Stimulated activated CD8-positive, alpha-beta memory T cell treated with anti-CD3 and anti-CD28 coated beads, Interleukin-12 subunit alpha, Interleukin-12 subunit beta, amount 100 ng/mL, for 24 hours (primary cell): ENCODE measurements around the gene PABPN1.

Experiments used
- DNase-seq: peaks from one replicate; pipeline ENCODE4 v3.0.0-alpha.2; 2020; ENCODE audit errors: extremely low read depth

Gene PABPN1

DNA sequence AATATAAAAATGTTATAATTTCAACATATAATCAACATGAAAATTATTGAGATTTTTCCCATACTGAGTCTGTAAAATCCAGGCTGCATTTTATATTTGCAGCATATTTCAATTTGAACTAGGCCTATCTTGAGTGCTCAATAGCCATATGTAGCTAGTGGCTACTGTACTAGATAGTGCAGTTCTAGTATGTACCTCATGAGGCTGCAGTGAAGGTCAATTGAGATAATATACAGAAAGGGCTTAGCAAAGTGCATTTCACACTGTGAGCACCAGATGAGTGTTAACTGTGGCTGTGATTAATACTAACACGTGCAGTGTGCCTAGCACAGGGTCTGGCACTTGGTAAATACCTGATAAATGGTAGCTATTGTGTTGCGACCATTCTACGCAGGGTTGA is 36.8 kb downstream of the PABPN1 start:
- no peak for DNase-seq

GRCh38 chr14:23358553-23359166 is 37.4 kb downstream of the PABPN1 start:
- no peak for DNase-seq

DNA sequence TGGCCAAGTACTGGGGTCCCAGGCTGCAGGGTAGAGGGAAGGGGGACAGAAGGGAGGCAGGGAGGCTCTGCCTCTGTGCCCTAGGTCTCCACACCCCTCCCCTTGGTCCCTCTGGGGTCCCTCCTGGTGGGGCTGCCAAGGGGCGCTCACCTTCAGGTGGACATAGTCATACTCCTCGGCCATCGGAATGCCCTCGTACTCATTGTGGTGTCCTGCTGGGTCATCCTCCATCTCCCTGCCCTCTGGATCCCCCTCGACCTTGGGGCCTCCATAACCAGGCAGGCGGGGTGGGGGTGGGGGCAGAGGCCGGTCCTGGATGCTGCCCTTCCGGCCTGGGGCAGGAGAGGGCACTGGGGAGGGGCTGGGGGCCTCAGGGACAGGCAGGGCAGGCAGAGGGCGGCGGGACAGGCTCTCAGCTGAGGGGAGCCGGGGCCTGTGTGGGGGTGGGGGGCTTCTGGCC is 37.9 kb downstream of the PABPN1 start:
- DNase-seq = no peak

GRCh38 chr14:23359722-23360447 is 38.6 kb downstream of the PABPN1 start:
- no peak for DNase-seq

DNA sequence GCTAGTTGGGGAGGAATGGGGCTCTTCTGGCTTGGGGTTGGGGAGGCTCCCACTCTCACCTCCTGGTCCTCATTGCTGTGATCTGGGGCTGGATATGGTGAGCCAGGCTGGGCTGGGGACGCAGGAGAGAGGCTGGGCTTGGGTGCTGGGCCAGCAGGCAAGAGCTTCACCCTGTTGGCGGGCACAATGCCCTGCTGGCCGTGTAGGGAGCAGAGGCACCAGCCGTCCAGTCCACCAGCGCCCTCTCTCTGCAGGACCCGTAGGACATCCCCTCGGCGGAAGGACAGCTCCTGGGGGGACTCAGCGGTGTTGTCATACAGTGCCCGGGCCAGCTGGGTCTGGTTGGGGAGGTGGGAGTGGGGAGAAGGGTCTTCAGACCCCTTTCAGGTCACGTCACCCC is 39.2 kb downstream of the PABPN1 start:
- DNase-seq = no peak

DNA sequence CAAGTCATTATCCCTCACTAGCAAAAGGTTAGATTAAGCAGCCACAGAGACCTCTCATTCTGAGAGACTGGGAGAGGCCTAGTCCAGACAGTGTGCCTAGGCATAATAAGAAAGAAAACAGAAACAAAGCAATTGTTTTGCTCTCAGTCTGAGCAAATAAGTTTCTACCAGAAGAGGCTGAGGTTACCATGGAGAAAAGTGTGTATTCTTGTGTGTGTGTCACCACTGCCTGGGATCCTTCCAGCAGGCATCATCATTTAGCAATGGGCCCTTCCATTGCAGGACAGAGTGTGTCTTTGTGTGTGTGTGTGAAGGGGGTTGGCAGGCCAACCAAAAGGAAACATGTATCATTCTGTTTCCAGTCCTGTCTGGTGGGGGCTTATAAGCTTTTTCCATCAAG is 40.1 kb downstream of the PABPN1 start:
- no peak for DNase-seq

DNA sequence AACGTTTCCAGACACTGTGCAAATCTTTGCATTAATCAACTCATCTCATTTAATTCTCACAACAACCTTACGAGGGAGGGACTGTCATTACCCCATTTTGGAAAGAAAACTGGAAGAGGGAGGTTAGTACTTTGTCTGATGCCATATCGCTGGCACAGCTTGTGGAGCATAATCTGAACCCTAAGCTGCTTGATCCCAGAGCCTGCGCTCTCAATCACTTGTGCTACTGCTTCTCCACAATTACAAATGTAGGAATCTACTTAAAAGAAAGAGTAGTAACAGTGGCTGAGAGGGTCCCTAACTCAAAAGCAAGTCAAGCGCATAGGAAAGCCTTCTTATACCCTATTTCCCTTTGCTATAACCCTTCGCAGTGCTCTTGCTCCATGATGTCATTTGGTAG is 40.5 kb downstream of the PABPN1 start:
- DNase-seq = no peak

DNA sequence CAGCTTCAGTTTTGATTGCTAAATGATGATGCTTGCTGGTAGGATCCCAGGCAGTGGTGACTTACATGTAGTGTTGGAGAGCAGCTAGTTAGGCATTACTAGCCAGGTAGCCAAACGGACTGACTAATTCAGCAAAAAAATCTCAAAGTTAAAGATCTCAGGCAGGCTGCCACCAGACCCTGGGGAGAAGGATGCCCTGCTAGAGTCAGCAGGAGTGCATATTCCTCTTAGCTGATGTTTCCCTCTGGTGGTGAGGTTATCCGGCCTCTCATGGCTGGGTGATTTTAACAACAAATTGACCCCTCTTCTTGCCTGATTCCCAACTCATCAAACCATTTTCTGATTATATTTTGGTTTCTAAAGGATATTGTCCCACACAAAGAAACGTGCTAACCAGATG is 40.9 kb downstream of the PABPN1 start:
- no peak for DNase-seq

DNA sequence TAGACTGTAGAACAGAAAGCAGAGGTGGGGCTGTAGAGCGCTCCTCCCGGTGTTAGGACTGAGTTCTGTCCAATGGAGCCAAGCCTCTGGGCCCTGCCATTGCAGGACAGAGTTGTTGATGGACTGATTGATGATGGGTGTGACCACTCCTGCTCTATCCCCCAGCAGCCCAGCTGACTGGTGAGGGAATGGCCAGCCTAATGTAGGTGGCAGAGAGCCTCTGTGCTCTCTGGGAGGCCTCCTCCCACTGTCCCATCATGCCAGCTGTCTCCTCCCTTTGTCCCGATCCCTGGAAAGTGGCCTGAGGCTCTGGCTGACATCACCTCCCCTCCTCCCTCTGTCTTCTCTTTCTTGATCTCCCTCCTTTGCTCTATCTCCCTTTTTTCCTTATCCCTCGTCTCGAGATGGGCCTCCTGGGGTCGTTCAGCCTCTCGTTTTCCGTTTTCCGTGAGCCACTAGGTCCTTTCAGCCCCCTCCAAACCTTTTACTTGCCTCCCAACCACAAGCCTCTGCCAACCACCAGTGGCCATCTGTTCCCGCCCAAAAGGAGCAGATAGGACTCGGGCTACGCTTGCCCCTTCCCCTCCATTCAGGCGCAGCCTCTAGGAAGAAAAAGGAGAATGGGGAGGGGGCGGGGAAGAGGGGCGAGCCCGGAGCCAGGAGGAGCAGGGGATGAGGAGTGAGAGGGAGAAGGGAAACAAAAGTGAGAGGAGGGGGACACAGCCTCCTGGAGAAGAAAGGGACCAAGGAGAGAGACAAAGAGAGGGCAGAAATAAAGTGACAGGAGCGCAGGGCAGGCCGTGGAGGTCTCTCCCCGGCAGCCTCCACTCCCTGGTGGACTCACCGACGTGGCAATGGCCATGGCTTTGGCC is 43.1 kb downstream of the PABPN1 start:
- DNase-seq = no peak

DNA sequence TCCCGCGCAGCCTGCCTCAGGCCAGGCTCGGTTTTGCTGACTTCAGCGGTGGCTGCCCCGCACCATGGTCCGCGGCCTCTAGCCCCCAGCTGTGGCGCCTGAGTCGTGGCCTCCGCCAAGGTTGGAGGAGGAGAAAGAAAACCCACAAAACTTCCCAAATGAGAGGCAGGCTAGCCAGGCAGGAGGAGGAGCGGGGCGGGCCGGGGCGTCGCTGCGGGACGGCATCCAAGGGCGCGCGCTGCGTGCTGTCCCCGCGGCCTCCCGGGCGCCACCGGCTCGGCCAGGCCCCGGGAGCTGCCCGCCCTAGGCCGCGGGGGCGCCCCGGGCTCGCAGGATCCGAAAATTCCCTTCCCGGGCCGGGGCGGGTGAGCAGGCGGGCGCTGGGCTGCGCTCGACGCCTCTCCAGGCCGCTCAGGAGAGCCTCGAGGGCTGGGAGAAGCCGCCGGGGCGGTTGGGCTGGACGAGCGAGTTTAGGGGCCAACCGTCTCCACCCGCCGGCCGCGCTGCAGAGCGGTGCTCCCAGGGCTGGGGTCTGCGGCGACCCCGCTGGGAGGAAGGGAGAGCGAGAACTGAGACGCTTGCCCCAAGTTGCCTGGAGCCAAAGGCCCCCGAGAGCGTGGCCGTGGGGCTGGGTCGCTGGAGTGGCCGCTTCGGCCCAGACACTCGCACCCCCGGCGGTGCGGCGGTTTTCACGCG is 43.9 kb downstream of the PABPN1 start, which contains the start of gene EFS:
TSS of gene EFS (minus strand) at position 137 of the 696 bp plus-strand sequence. CDS start 147 bp downstream, outside the sequence.
- DNase-seq = no peak

- no peak for DNase-seq
Observed at GRCh38 chr14:23365732-23366425, 44.6 kb downstream of the PABPN1 start.

DNA sequence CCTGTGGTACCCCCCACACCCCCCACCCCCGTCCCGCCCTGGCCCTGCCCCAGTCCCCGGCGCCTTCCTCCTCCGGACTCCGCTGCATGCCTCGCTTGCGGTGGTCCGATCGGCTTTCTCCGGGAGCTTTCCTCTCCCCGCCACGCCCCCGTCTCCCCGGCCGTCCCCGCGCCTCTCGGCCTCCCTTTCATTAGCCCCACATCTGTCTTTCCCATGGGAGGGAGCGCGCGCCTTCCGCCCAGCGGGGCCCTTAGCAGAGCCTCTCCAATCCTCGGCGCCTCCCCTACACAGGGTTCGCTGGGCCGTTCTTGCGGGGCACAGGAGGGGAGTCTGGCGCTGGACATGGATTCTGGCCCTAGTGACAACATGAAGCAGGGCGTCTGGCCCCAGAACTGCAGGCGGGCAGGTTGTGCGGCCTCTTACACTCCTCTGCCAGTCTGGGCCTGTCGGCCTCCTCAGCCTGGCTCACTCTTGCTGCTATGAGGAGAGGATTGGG is 45.2 kb downstream of the PABPN1 start:
- DNase-seq = no peak

DNA sequence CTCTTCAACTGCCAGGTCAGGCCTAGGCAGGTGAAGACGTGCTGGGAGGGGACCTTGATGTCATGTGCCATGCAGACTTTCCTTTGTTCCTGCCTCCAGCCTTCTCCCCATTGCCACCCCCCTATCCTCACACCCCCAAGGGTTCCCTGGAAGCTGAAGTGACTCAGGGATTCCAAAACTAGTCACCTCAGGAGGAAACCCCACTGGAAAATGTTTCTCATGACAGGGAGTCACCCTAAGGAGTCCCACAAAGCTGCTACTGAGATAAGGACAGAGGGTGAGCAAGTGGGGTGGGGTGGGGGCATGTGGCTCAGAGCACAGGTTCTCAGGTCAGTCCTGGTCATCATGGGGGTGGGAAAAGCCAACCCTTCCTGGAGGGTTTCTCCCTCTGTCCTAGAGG is 49.0 kb downstream of the PABPN1 start:
- no peak for DNase-seq

DNA sequence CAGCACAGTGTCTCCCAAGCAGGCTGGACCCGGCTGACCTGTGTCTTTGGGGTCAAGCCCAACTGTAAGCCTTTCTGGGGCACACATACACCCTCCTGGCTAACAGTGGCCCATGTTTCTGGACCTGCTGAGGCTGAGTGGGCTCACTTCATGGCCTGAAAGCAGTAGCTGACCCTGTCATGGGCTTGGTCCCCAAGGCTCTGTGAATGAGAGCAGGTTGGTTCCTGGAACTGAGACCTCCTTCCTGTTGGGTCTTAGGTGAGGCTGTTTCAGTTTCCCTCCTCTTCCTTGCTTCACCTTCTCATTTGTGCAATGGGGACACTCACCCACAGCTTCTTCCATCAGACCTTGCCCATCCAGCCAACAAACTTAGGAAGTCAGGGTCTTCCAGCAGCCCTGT is 50.6 kb downstream of the PABPN1 start:
- no peak for DNase-seq

DNA sequence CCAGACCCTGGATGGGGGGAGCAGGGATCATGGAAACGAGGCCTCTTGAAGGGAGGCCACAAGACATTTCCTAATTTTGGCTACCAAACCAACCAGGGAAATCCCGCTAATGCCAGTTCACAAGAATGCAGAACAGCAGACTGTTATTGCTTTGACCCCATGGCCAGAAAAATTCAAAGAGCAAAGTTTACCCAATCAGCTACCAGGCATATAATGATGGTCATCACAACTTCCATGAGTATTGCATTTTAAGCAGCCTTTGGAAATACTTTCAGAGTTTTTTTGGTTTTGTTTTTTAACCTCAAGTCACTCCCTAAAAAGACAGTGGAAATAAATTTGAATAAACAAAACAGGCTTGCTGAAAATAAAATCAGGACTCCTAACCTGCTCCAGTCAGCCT is 51.3 kb downstream of the PABPN1 start, which contains the start of gene IL25:
TSS of gene IL25 (plus strand) at position 301 of the 400 bp plus-strand sequence.
- DNase-seq = no peak

GRCh38 chr14:23373041-23373440 is 51.8 kb downstream of the PABPN1 start:
- DNase-seq = no peak
